Measurements from ENCODE around the gene PTGIS.

Gene PTGIS

DNA sequence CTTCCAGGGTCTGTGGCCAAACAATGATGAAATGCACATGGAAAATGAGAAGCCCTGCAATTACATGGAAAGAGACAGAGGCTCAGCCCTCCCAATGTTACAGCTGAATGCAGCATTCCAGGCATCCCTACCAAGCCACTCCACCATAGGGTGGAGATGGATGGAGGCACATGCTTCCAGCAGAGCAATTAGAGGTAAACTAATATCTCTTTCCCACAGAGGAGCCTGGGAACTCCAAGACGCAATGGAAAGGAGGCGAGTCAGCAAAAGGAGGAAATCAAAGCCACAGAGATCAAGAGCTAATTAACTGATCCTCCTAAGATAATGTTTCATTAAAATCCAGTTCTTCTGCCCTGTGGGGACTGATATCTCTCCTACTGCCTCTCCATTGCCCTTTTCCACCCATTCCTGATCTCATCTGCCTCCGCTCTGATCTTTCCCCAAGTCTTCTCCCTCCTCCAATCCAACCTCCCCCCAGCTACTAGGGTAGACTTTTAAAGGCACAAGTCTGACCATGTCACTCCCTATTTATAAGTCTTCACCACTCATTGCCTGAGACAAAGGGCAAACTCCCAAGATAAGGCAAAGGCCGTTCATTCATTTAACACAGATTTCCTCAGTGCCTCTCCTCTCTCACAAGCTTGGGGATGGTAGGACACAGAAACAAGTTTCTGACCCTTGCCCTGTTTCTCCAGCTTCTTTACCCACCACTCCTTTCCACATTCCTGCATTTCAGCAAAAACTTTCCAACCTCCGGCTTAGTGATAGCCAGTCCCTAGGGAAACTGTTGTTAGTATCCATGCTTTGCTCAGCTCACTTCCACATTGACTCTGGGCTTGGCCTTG, 71.2 kb downstream of the PTGIS start:
- no peak for DNase-seq (ENCODE audit: low spot score)

- DNase-seq (ENCODE audit: low spot score) = no peak
These were observed 71.9 kb downstream of the PTGIS start for GRCh38 chr20:49496043-49496442.

GRCh38 chr20:49490689-49491088, 77.2 kb downstream of the PTGIS start:
- DNase-seq (ENCODE audit: low spot score) = no peak

DNA sequence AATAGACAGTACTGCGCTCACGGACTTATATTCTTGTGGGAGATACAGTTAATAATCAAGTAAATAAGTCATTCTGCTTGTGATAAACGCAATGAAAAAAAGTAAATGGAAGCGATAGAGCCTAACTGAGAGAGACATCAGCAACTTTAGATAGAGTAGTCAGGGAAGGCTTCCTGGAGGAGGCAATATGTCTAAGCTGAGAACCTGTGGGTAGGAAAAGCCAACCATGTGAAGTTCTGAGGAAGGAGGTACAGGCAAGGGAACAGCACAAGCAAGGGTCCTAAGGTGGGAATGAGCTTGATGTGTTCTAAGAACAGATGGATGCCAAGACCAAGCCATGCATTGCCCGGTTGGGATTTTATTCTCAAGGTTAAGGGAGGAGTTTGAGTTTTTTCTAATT, 78.2 kb downstream of the PTGIS start:
- DNase-seq (ENCODE audit: low spot score) = no peak

GRCh38 chr20:49486064-49486463, 81.9 kb downstream of the PTGIS start:
- no peak for DNase-seq (ENCODE audit: low spot score)

GRCh38 chr20:49485563-49485962, 82.4 kb downstream of the PTGIS start:
- no peak for DNase-seq (ENCODE audit: low spot score)

GRCh38 chr20:49484180-49485140, 83.5 kb downstream of the PTGIS start:
- DNase-seq (ENCODE audit: low spot score) = peak; percentile 66

- no peak for DNase-seq (ENCODE audit: low spot score)
These were observed 84.2 kb downstream of the PTGIS start for GRCh38 chr20:49483696-49484123.

DNA sequence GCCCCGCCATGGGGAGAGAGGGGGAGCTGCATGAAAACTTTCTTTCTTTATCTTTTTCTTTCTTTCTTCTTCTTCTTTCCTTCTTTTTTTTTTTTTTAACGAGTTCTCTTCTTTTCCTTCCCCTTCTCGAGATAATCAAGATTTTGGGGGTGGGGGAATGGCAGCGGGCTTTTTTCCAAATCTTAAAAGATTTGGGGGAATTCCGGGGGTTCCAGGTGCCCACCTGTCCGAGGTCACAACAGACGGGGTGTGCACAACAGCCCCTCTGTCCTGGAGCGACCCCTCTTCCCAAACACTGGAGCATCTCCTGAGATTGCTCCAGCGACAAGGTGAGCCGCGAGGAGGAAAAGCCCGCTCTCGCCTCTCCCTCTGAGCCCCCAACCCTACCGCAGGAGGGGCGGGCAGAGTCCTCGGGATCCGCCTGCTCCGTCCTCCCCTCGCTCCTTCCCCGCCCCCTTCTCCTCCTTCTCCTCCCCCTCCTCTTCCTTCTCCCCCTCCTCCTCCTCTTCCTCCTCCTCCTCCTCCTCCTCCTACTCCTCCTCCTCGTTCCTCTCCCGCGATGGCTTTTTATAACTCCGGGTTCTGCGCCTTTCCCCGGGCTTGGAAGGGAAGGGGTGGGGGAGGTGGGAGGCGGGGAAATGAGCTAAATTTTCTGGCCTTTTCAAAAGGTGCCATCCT, 84.8 kb downstream of the PTGIS start:
- DNase-seq (ENCODE audit: low spot score) = no peak

DNA sequence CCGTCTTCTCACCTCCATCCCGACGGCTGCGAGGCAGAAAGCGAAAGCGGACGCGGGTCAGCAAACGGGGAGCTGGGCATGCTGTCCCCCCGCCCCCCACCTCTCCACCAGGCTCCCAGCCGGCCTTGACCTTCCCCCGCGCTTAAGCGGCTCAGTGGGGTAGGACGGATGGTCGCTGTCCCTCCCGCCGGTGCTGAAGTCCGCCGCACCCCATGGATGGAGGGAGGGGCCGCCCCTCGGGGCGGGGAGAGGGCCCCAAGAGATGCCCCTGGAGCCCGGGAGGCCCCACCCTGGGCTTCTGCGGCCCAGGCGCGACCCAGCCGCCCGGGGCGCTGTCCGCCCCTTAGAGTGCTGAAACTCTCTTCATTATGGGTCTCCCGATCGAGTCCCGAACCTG, 85.3 kb downstream of the PTGIS start, which contains the start of gene KCNB1:
Gene KCNB1, minus strand, starts transcription at position 48 of the 397 bp plus-strand sequence. CDS start 188 bp downstream, outside the sequence.
- peak; percentile 54 for DNase-seq (ENCODE audit: low spot score)

GRCh38 chr20:49482173-49482572, 85.8 kb downstream of the PTGIS start:
- no peak for DNase-seq (ENCODE audit: low spot score)

- no peak for DNase-seq (ENCODE audit: low spot score)
These were observed 86.8 kb downstream of the PTGIS start for GRCh38 chr20:49481116-49481515.

- no peak for DNase-seq (ENCODE audit: low spot score)
These were observed 87.7 kb downstream of the PTGIS start for GRCh38 chr20:49480236-49480635.

DNA sequence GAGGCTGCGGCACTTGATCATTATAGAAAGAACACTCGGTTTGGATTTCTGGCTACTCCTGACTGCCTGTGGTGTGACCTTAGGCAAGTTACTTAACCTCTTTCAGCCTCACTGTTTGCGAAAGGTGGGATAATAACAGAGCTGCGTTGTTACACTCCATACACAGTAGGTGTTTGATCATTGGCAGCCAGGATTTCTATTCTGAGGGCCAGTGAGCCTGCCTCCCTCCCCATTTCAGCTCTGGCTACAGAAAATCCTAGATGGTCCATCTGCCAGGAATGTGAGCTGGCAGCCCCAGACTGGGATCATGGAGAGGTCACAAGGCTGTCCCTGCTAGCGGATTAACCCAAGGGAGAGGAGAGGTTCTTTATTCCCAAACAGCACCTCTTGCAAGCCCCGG, 88.2 kb downstream of the PTGIS start:
- no peak for DNase-seq (ENCODE audit: low spot score)

GRCh38 chr20:49478754-49479689, 88.9 kb downstream of the PTGIS start:
- no peak for DNase-seq (ENCODE audit: low spot score)

- no peak for DNase-seq (ENCODE audit: low spot score)
These were observed 89.7 kb downstream of the PTGIS start for GRCh38 chr20:49478266-49478665.

GRCh38 chr20:49477200-49477599, 90.7 kb downstream of the PTGIS start:
- no peak for DNase-seq (ENCODE audit: low spot score)

DNA sequence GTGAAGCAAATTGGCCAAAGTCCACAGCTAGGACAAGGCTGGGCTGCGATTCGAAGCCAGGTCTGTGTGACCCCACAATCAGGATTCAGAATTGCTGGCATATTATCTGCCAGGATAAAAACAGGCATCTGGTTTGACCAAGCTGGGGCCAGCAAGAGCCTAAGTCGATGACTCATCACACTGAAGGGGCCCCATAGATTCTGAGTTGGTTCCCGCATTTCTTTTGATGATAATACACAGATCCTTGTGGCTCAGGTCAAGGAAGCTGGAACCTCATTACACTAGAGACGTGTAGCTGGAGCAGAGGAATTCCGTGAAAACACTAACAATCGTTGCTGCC, 92.0 kb downstream of the PTGIS start:
- DNase-seq (ENCODE audit: low spot score) = no peak

DNA sequence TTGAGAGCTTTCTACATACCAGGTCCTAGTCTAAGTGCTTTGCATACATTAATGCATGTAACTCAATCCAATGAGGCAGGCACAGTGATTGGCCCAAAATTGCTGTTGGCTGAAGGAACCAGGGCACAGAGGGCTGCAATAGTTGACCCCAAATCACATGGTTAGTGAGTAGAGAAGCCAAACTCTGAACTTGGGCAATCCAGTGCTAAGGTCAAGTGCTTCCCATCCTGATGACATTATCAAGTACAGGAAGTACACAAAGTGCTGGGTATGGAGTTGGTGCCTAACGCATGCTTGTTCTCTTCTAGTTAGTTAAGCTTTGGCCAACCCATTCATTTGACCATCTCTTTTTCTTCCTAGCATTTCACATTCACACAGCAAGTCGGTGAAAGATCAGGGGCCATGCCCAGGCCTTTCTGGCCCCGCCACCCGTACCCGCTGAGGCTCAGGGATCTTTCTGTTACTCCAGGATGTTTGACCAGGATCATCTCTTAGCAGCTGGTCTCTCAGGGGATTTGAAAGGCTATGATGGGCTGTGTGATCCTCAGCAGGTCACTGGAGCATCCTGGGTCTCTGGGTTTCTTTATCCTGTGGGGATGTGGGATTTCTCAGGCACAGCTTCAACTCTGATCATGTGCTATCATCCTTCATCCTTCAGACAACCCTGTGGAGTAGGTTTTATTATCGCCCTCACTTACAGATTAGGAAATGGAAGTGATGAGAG, 92.5 kb downstream of the PTGIS start:
- DNase-seq (ENCODE audit: low spot score) = no peak

DNA sequence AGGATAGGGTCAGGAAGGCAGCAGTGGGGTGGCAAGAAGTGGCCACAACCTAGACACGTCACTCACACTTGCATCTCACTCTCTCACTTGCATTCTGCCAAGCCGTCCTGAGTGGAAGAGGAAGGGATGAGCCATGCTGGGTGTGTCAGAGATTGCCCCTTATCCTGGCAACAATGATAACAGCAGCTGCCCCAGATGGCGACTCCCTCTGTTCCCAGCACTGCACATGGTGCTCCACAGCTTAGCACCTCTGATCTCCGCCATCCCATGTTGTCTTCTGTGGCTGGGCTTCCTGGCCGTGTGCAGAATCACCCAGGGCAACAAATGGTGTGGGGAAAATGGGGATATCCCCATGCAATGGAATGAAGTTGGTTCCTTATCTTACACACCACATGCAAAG, 96.5 kb downstream of the PTGIS start:
- no peak for DNase-seq (ENCODE audit: low spot score)

GRCh38 chr20:49470922-49471321, 97.0 kb downstream of the PTGIS start:
- DNase-seq (ENCODE audit: low spot score) = no peak

All from hepatic stellate cell (primary cell).